ENCODE results near the gene SURF2. TPM values are rescaled to one million over a fixed set of nuclear protein-coding genes. Genes with fewer than 3 reads are reported as not detected.

SURF2 gene
- total and polyA plus RNA-seq, 4 donors: 9.2 to 29.2 (median 18.3) TPM

Other genes with a start within 250 kb of the SURF2 start
- gene RALGDS, start 235.3 kb upstream of the SURF2 start, total RNA-seq: 10 to 100 TPM; 32.7 to 61.2 TPM
- 10 to 100 TPM; 19.4 to 20.0 TPM for gene RALGDS, start 235.3 kb upstream of the SURF2 start, polyA plus RNA-seq
- 10 to 100 TPM; 12.9 to 28.9 TPM for gene GBGT1, start 192.6 kb upstream of the SURF2 start, total RNA-seq
- 1 to 10 TPM; 2.8 to 5.5 TPM for gene GBGT1, start 192.6 kb upstream of the SURF2 start, polyA plus RNA-seq
- gene OBP2B, start 147.3 kb upstream of the SURF2 start, total RNA-seq: not detected
- not detected for gene OBP2B, start 147.3 kb upstream of the SURF2 start, polyA plus RNA-seq
- 1 to 10 TPM; 1.4 to 3.3 TPM for gene ABO, start 81.3 kb upstream of the SURF2 start, total RNA-seq
- gene ABO, start 81.3 kb upstream of the SURF2 start, polyA plus RNA-seq: 1 to 10 TPM in 1 of 2 donors, under 1 TPM in 1; 0.43 to 1.8 TPM
- gene SURF6, start 20.4 kb upstream of the SURF2 start, total RNA-seq: 10 to 100 TPM; 13.3 to 16.3 TPM
- 10 to 100 TPM; 15.7 to 23.6 TPM for gene SURF6, start 20.4 kb upstream of the SURF2 start, polyA plus RNA-seq
- 10 to 100 TPM; 18.6 to 37.0 TPM for gene MED22, start 8.4 kb upstream of the SURF2 start, total RNA-seq
- gene MED22, start 8.4 kb upstream of the SURF2 start, polyA plus RNA-seq: 10 to 100 TPM; 10.8 to 30.3 TPM
- gene RPL7A, start 8.3 kb upstream of the SURF2 start, total RNA-seq: 1,000 to 10,000 TPM; 1,304 to 1,328 TPM
- 1,000 to 10,000 TPM; 2,763 to 3,584 TPM for gene RPL7A, start 8.3 kb upstream of the SURF2 start, polyA plus RNA-seq
- gene SURF1, start 63 bp upstream of the SURF2 start, total RNA-seq: 10 to 100 TPM; 29.2 to 41.2 TPM
- 10 to 100 TPM; 79.5 to 85.4 TPM for gene SURF1, start 63 bp upstream of the SURF2 start, polyA plus RNA-seq
- gene SURF4, start 19.5 kb downstream of the SURF2 start, total RNA-seq: 100 to 1,000 TPM; 114 to 123 TPM
- 10 to 100 TPM; 42.3 to 71.2 TPM for gene SURF4, start 19.5 kb downstream of the SURF2 start, polyA plus RNA-seq
- 1 to 10 TPM in 1 of 2 donors, not detected in 1; 1.4 TPM for gene STKLD1, start 19.8 kb downstream of the SURF2 start, total RNA-seq
- 1 to 10 TPM in 1 of 2 donors, not detected in 1; 3.5 TPM for gene STKLD1, start 19.8 kb downstream of the SURF2 start, polyA plus RNA-seq
- gene REXO4, start 61.5 kb downstream of the SURF2 start, total RNA-seq: 10 to 100 TPM; 10.8 to 19.1 TPM
- 10 to 100 TPM; 13.5 to 15.0 TPM for gene REXO4, start 61.5 kb downstream of the SURF2 start, polyA plus RNA-seq
- gene ADAMTS13, start 65.8 kb downstream of the SURF2 start, total RNA-seq: 1 to 10 TPM; 1.3 to 3.6 TPM
- gene ADAMTS13, start 65.8 kb downstream of the SURF2 start, polyA plus RNA-seq: 10 to 100 TPM in 1 of 2 donors, 1 to 10 TPM in 1; 2.0 to 11.9 TPM
- 10 to 100 TPM; 11.5 to 15.9 TPM for gene CACFD1, start 103.4 kb downstream of the SURF2 start, total RNA-seq
- gene CACFD1, start 103.4 kb downstream of the SURF2 start, polyA plus RNA-seq: 10 to 100 TPM in 1 of 2 donors, 1 to 10 TPM in 1; 8.1 to 14.5 TPM
- 1 to 10 TPM; 3.3 to 5.8 TPM for gene SLC2A6, start 122.5 kb downstream of the SURF2 start, total RNA-seq
- 1 to 10 TPM; 1.5 to 2.6 TPM for gene SLC2A6, start 122.5 kb downstream of the SURF2 start, polyA plus RNA-seq
- not detected for gene MYMK, start 168.4 kb downstream of the SURF2 start, total RNA-seq
- gene MYMK, start 168.4 kb downstream of the SURF2 start, polyA plus RNA-seq: not detected
- 10 to 100 TPM in 1 of 2 donors, 1 to 10 TPM in 1; 1.9 to 20.9 TPM for gene ADAMTSL2, start 178.2 kb downstream of the SURF2 start, total RNA-seq
- gene ADAMTSL2, start 178.2 kb downstream of the SURF2 start, polyA plus RNA-seq: under 1 TPM in 1 of 2 donors, not detected in 1; 0.38 TPM

Data from aorta (tissue), 4 donors.